CD4-positive, alpha-beta T cell treated with Interleukin-6 at 100 ng/mL for 8 hours (primary cell): ENCODE results near the gene GIPR.
"Not testable (repeated sequence)": the region's sequence is repeated elsewhere in the genome, so short reads cannot be mapped to it uniquely, and the experiment has no call there.

Source experiments
- DNase-seq: peaks from one replicate; pipeline ENCODE4 v3.0.0-alpha.2; 2020; ENCODE audit warnings: mixed read lengths, low spot score

The GIPR gene

GRCh38 chr19:45691516-45692186 is 23.6 kb downstream of the GIPR start, which contains the start of gene SNRPD2:
TSS of gene SNRPD2 (minus strand) at chr19:45691953. CDS start at chr19:45691888, 65 bp downstream.
- DNase-seq: peak; percentile 92

- DNase-seq: peak; percentile 98
Observed at GRCh38 chr19:45692187-45693105, 24.4 kb downstream of the GIPR start, which contains the start of gene QPCTL. TSS of gene QPCTL (plus strand) at chr19:45692666. CDS start at chr19:45692704, 38 bp downstream.

GRCh38 chr19:45693106-45693788 is 25.2 kb downstream of the GIPR start:
- DNase-seq: peak; percentile 64

- DNase-seq: no peak
Observed at GRCh38 chr19:45701676-45702075, 33.7 kb downstream of the GIPR start.

GRCh38 chr19:45705115-45705514 is 37.1 kb downstream of the GIPR start:
- DNase-seq: no peak

GRCh38 chr19:45705710-45706415 is 37.8 kb downstream of the GIPR start:
- DNase-seq: no peak

GRCh38 chr19:45710356-45711130 is 42.5 kb downstream of the GIPR start:
- no peak for DNase-seq

- DNase-seq: no peak
Observed at GRCh38 chr19:45711851-45712698, 44.1 kb downstream of the GIPR start.

- DNase-seq: no peak
Observed at GRCh38 chr19:45712699-45713067, 44.7 kb downstream of the GIPR start.

GRCh38 chr19:45713141-45713540 is 45.1 kb downstream of the GIPR start:
- no peak for DNase-seq

GRCh38 chr19:45715139-45715538 is 47.1 kb downstream of the GIPR start:
- no peak for DNase-seq

GRCh38 chr19:45716359-45717130 is 48.5 kb downstream of the GIPR start:
- DNase-seq: peak; percentile 11

GRCh38 chr19:45717131-45717982 is 49.3 kb downstream of the GIPR start:
- peak; percentile 98 for DNase-seq

GRCh38 chr19:45717983-45718650 is 50.1 kb downstream of the GIPR start:
- no peak for DNase-seq

- not testable (repeated sequence) for DNase-seq
Observed at GRCh38 chr19:45720065-45720464, 52.0 kb downstream of the GIPR start.

- DNase-seq: not testable (repeated sequence)
Observed at GRCh38 chr19:45728683-45729082, 60.7 kb downstream of the GIPR start.

- DNase-seq: no peak
Observed at GRCh38 chr19:45729800-45730290, 61.8 kb downstream of the GIPR start.
